ENCODE measurements around the gene PROM2.

PROM2 gene

GRCh38 chr2:95307878-95308277 is 33.6 kb downstream of the PROM2 start:
- no peak for TF ChIP-seq CTCF (IDR thresholded peaks at IDR 0.05; ENCODE audit: borderline replicate concordance, insufficient read depth, low read depth, low read length)
- no peak overlapping the region for H3K4me3 ChIP-seq (ENCODE audit: low read depth, low read length)

DNA sequence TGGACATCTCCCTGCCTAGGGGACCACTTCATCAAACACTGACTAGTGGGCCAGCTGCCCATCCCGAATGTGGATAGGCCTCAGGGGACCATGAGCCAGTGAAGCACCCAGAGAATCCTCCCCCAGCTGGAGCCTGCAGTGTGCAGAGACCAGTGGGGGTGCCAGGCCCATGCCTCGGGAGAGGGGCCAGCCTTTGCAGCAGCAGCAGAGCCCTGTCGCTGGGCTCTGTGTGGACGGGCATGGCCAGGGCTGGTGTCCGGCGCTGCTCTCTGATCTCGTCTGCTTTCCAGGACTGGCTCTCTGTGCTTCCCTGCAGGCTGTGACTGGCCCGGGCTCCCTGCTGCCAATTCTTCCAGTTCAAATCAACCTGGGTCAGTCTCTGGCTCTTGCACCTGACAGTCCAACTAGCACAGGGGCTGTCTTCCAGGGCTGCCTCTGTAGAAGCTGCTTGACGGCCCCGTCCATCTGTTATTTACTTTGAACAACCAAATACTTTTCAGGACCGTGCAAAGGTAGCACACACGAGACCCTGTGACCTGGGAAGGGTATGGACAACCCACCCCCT is 34.3 kb downstream of the PROM2 start:
- no peak for TF ChIP-seq CTCF (IDR thresholded peaks at IDR 0.05; ENCODE audit: borderline replicate concordance, insufficient read depth, low read depth, low read length)
- H3K4me3 ChIP-seq (ENCODE audit: low read depth, low read length): no peak overlapping the region

DNA sequence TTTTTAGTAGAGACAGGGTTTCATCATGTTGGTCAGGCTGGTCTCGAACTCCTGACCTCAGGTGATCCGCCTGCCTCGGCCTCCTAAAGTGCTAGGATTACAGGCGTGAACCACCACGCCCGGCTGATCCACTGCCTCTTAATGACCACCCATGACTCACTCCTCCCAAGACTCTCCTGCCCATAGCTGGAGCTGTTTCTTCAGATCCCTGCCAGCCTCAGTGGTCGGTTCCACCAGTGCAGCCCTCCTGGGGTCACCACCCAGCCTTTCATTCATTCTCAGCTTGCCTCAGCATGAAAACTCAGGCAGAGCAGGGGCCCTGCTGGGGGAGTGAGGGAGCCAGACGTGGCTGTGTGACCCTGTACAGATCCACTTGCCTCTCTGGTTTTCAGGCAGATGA is 35.4 kb downstream of the PROM2 start:
- TF ChIP-seq CTCF (IDR thresholded peaks at IDR 0.05; ENCODE audit: borderline replicate concordance, insufficient read depth, low read depth, low read length): no peak
- H3K4me3 ChIP-seq (ENCODE audit: low read depth, low read length): no peak overlapping the region

DNA sequence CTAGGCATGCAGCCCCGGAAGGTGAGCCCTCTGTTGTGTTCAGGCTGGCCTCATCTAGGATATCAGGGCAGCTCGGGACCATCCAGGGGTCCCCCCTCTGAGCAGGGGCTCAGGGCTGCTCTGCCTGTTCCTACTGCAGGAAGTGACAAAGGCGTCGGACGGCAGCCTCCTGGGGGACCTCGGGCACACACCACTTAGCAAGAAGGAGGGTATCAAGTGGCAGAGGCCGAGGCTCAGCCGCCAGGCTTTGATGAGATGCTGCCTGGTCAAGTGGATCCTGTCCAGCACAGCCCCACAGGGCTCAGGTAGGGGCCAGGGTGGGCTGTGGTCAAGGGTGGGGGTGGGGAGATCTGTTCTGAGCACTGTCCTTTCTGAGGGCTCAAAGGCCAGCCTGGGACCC is 36.0 kb downstream of the PROM2 start:
- no peak for TF ChIP-seq CTCF (IDR thresholded peaks at IDR 0.05; ENCODE audit: borderline replicate concordance, insufficient read depth, low read depth, low read length)
- H3K4me3 ChIP-seq (ENCODE audit: low read depth, low read length): no peak overlapping the region

DNA sequence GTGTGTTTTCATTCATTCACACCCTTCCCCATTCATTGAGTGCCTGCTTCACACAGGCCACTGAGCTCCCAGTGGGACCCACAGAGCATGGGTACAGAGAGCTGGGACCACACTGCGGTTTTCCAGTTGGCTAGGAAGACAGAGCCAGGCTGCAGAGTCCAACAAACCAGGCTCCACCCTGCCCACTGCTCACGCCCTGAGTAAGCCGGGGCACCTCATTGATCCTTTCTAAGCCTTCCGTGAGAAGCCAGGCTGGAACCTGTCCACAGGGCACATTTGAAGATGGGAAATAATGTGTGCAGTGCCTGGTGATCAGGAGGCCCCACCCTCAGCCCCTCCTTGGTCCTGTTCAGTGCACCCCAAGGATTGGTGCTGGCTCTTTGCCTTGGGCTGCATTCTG is 36.4 kb downstream of the PROM2 start:
- TF ChIP-seq CTCF (IDR thresholded peaks at IDR 0.05; ENCODE audit: borderline replicate concordance, insufficient read depth, low read depth, low read length): no peak
- no peak overlapping the region for H3K4me3 ChIP-seq (ENCODE audit: low read depth, low read length)

GRCh38 chr2:95311815-95312542 is 37.7 kb downstream of the PROM2 start:
- no peak overlapping the region for H3K4me3 ChIP-seq (ENCODE audit: low read depth, low read length)
- TF ChIP-seq CTCF (IDR thresholded peaks at IDR 0.05; ENCODE audit: borderline replicate concordance, insufficient read depth, low read depth, low read length): no peak

DNA sequence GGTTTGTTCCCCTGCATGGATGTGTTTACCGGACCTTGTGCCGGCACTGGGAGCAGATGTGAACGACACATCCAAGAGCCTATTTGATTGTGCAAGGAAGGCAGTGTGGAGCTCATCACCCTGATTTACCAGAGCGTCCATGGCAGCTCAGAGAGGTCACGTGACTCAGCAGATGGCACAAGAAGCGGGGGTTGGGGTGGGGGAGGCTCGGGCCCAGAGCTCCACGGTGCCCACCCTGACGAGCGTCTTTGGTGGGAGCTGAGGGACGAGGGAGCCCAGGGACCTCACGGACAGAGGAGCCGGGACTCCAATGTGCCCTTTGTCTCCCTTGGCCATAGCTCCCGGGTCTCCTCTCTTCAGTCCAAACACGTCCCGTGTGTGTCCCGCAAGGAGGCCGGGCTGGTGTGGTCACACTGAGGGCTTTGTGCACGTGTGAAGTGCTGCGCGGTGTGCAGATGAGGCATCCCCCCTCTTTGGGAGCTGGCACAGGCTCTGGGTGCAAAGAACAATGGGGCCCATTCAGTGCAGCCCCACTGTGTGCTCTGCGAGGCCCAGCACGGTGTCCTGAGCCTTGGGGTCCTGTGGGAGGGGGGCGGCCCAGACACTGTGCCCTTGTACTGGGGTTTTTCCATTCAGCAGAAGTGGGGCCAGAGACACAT is 38.4 kb downstream of the PROM2 start:
- TF ChIP-seq CTCF (IDR thresholded peaks at IDR 0.05; ENCODE audit: borderline replicate concordance, insufficient read depth, low read depth, low read length): no peak
- no peak overlapping the region for H3K4me3 ChIP-seq (ENCODE audit: low read depth, low read length)

All from GM12875 (cell line).